ENCODE results near the gene ATP8B1. TPM values are rescaled to one million over a fixed set of nuclear protein-coding genes. Genes with fewer than 3 reads are reported as not detected.

Gene ATP8B1
- total RNA-seq, 1 experiment from 2014 or later: 5.6 TPM

DNA sequence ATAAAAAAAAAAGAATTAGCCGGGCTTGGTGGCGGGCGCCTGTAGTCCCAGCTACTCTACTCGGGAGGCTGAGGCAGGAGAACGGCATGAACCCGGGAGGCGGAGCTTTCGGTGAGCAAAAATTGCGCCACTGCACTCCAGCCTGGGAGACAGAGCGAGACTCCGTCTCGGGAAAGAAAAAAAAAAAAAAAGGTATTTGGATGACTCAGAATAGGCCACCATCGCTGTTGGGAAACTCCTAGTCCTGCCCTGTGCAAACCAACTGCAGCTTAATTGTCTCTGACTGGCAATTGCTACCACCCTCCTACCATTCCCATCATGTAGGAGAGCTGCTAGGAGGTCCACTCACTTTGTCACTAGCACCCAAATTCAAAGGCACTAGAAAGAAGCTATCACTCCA is 43.5 kb downstream of the ATP8B1 start:
- CTCF ChIA-PET: interaction anchor here (0.7 kb wide), 1 partner anchor 200 kb away, joined by 7 read pairs; no protein-coding TSS in a partner anchor
- Mint-ChIP-seq H3K36me3 (peaks cover 6% of the 10 kb centered on the region; the same call in 1 of the 2 replicates), H3K27me3 (ENCODE audit: low read depth) (no peaks in the 10 kb centered on the region), H3K4me3 (no peak overlapping the region), H3K27ac (no peak overlapping the region), H3K9me3 (peaks cover 8% of the 10 kb centered on the region), H3K4me1 (no peaks in the 10 kb centered on the region)
- DNase-seq (ENCODE audit: low spot score): no peak
- no peak for ATAC-seq
- POLR2A ChIA-PET: no interaction called here
- TF ChIP-seq, protein P1, sequence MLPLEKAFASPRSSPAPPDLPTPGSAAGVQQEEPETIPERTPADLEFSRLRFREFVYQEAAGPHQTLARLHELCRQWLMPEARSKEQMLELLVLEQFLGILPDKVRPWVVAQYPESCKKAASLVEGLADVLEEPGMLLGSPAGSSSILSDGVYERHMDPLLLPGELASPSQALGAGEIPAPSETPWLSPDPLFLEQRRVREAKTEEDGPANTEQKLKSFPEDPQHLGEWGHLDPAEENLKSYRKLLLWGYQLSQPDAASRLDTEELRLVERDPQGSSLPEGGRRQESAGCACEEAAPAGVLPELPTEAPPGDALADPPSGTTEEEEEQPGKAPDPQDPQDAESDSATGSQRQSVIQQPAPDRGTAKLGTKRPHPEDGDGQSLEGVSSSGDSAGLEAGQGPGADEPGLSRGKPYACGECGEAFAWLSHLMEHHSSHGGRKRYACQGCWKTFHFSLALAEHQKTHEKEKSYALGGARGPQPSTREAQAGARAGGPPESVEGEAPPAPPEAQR (CRISPR knock-in tag; IDR thresholded peaks at IDR 0.05): no peak

DNA sequence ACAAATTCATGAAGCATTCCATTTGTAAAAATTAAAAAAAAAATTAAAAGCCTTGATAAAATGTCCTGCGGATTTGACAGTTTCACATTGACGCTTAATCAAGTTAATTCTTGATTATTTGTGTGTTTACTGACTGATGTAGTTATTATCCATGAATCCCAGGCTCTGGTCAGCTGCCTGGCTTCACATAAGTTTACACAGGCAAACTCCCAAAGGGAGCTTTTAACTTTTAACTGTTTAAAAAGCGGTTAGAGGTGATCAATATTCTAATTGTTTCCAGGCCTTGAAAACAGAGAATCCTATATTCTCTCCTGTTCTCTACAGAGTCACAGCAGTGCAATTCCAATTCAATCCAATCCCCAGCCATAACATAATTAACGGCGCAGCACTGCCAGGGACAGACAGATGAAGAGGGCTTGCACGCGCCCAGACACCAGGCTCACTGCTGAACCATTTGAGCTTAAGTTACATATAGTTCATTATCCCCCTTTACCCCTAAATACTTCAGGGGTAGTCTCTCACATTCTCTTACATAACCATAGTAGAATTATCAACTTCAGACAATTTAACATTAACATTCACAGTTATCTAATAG is 47.5 kb downstream of the ATP8B1 start:
- TF ChIP-seq, protein P2, sequence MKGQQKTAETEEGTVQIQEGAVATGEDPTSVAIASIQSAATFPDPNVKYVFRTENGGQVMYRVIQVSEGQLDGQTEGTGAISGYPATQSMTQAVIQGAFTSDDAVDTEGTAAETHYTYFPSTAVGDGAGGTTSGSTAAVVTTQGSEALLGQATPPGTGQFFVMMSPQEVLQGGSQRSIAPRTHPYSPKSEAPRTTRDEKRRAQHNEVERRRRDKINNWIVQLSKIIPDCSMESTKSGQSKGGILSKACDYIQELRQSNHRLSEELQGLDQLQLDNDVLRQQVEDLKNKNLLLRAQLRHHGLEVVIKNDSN (CRISPR knock-in tag; IDR thresholded peaks at IDR 0.05): no peak
- TF ChIP-seq EMX1 (CRISPR knock-in tag; IDR thresholded peaks at IDR 0.05): no peak
- no peak for TF ChIP-seq TEAD1 (CRISPR knock-in tag; IDR thresholded peaks at IDR 0.05)
- no peak for TF ChIP-seq NFYB (CRISPR knock-in tag; conservative IDR thresholded peaks at IDR 0.05; ENCODE audit: low read depth)
- no peak for TF ChIP-seq ZNF232 (CRISPR knock-in tag; IDR thresholded peaks at IDR 0.05)
- no peak for TF ChIP-seq TCF7 (CRISPR knock-in tag; IDR thresholded peaks at IDR 0.05; ENCODE audit: low read depth)
- TF ChIP-seq, protein P3, sequence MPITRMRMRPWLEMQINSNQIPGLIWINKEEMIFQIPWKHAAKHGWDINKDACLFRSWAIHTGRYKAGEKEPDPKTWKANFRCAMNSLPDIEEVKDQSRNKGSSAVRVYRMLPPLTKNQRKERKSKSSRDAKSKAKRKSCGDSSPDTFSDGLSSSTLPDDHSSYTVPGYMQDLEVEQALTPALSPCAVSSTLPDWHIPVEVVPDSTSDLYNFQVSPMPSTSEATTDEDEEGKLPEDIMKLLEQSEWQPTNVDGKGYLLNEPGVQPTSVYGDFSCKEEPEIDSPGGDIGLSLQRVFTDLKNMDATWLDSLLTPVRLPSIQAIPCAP (CRISPR knock-in tag; IDR thresholded peaks at IDR 0.05): no peak
- TF ChIP-seq CREB1 (CRISPR knock-in tag; IDR thresholded peaks at IDR 0.05): no peak
- no peak for TF ChIP-seq NR1H2 (CRISPR knock-in tag; IDR thresholded peaks at IDR 0.05)
- TF ChIP-seq, protein P4, sequence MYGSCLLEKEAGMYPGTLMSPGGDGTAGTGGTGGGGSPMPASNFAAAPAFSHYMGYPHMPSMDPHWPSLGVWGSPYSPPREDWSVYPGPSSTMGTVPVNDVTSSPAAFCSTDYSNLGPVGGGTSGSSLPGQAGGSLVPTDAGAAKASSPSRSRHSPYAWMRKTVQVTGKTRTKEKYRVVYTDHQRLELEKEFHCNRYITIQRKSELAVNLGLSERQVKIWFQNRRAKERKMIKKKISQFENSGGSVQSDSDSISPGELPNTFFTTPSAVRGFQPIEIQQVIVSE (CRISPR knock-in tag; IDR thresholded peaks at IDR 0.05; ENCODE audit: borderline replicate concordance): no peak
- ChIA-PET CTCF (no interaction called here), POLR2A (no interaction called here)
- no peaks in the 10 kb centered on the region for H3K4me1 Mint-ChIP-seq
- peaks cover 6% of the 10 kb centered on the region; the same call in 1 of the 2 replicates for H3K36me3 Mint-ChIP-seq
- no peaks in the 10 kb centered on the region for H3K27me3 Mint-ChIP-seq (ENCODE audit: low read depth)
- ATAC-seq (no peak), DNase-seq (ENCODE audit: low spot score) (no peak)
- H3K9me3 Mint-ChIP-seq: peaks cover 8% of the 10 kb centered on the region
- H3K27ac Mint-ChIP-seq: no peak overlapping the region
- no peak overlapping the region for H3K4me3 Mint-ChIP-seq

DNA sequence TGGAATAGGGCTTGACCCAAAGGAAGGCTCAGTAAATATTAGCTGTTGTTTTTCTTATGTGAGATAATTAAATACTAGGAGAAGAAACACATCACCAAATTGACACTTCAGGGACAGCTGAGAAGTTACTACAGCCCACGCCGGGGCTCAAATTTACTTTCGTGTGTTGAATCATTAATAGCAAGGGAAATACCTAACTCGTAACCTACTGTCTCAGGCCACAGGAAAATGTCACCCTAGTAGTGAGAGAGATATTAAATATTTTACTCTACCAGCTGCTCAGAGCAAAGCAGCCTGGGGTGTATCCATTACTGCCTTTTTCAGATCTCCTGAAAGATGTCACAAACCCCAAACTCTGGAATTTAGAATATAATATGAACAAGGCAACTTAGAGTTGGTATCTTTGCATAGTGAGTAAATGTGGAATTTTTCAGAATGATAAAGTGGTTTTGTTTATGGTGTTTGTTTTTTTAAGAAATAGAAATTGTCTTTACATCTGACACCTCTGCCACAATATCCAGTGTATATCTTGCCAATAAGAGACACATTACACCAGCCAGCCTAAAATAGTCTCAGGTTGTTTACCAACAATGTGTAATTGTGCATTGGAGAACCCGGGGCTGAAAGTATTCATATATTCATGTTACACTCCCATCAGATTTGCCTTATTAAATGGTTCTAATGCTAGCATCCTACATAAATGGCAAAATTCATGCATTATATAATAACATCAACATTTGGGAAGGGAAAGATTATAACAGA is 48.4 kb downstream of the ATP8B1 start:
- no peaks in the 10 kb centered on the region for H3K27me3 Mint-ChIP-seq (ENCODE audit: low read depth)
- ChIA-PET CTCF (no interaction called here), POLR2A (interaction anchor here (0.6 kb wide), 1 partner anchor 9 kb away, joined by 3 read pairs; no protein-coding TSS in a partner anchor)
- no peak overlapping the region for H3K27ac Mint-ChIP-seq
- peaks cover 6% of the 10 kb centered on the region; the same call in 1 of the 2 replicates for H3K36me3 Mint-ChIP-seq
- ATAC-seq (no peak), DNase-seq (ENCODE audit: low spot score) (no peak)
- peaks cover 8% of the 10 kb centered on the region for H3K9me3 Mint-ChIP-seq
- no peaks in the 10 kb centered on the region; the same call in 1 of the 2 replicates for H3K4me1 Mint-ChIP-seq
- no peak overlapping the region for H3K4me3 Mint-ChIP-seq
- TF ChIP-seq, protein P5, sequence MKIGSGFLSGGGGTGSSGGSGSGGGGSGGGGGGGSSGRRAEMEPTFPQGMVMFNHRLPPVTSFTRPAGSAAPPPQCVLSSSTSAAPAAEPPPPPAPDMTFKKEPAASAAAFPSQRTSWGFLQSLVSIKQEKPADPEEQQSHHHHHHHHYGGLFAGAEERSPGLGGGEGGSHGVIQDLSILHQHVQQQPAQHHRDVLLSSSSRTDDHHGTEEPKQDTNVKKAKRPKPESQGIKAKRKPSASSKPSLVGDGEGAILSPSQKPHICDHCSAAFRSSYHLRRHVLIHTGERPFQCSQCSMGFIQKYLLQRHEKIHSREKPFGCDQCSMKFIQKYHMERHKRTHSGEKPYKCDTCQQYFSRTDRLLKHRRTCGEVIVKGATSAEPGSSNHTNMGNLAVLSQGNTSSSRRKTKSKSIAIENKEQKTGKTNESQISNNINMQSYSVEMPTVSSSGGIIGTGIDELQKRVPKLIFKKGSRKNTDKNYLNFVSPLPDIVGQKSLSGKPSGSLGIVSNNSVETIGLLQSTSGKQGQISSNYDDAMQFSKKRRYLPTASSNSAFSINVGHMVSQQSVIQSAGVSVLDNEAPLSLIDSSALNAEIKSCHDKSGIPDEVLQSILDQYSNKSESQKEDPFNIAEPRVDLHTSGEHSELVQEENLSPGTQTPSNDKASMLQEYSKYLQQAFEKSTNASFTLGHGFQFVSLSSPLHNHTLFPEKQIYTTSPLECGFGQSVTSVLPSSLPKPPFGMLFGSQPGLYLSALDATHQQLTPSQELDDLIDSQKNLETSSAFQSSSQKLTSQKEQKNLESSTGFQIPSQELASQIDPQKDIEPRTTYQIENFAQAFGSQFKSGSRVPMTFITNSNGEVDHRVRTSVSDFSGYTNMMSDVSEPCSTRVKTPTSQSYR (CRISPR knock-in tag; IDR thresholded peaks at IDR 0.05): no peak
- TF ChIP-seq, protein P6, sequence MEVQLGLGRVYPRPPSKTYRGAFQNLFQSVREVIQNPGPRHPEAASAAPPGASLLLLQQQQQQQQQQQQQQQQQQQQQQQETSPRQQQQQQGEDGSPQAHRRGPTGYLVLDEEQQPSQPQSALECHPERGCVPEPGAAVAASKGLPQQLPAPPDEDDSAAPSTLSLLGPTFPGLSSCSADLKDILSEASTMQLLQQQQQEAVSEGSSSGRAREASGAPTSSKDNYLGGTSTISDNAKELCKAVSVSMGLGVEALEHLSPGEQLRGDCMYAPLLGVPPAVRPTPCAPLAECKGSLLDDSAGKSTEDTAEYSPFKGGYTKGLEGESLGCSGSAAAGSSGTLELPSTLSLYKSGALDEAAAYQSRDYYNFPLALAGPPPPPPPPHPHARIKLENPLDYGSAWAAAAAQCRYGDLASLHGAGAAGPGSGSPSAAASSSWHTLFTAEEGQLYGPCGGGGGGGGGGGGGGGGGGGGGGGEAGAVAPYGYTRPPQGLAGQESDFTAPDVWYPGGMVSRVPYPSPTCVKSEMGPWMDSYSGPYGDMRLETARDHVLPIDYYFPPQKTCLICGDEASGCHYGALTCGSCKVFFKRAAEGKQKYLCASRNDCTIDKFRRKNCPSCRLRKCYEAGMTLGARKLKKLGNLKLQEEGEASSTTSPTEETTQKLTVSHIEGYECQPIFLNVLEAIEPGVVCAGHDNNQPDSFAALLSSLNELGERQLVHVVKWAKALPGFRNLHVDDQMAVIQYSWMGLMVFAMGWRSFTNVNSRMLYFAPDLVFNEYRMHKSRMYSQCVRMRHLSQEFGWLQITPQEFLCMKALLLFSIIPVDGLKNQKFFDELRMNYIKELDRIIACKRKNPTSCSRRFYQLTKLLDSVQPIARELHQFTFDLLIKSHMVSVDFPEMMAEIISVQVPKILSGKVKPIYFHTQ (CRISPR knock-in tag; IDR thresholded peaks at IDR 0.05): no peak
- no peak for TF ChIP-seq FOXP1 (CRISPR knock-in tag; IDR thresholded peaks at IDR 0.05; ENCODE audit: borderline replicate concordance)
- TF ChIP-seq, protein P7, sequence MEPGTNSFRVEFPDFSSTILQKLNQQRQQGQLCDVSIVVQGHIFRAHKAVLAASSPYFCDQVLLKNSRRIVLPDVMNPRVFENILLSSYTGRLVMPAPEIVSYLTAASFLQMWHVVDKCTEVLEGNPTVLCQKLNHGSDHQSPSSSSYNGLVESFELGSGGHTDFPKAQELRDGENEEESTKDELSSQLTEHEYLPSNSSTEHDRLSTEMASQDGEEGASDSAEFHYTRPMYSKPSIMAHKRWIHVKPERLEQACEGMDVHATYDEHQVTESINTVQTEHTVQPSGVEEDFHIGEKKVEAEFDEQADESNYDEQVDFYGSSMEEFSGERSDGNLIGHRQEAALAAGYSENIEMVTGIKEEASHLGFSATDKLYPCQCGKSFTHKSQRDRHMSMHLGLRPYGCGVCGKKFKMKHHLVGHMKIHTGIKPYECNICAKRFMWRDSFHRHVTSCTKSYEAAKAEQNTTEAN (CRISPR knock-in tag; IDR thresholded peaks at IDR 0.05): no peak
- no peak for TF ChIP-seq ELF4 (CRISPR knock-in tag; IDR thresholded peaks at IDR 0.05; ENCODE audit: low read depth)
